Spinal cord (tissue), 10 donors: ENCODE measurements around the gene IMP4. TPM values are rescaled to one million over a fixed set of nuclear protein-coding genes. Genes with fewer than 3 reads are reported as not detected.
A peak's percentile ranks its signal among the peaks of the same experiment; 100 is the strongest.

Experiments
- DNase-seq, 6 donors: peaks; one replicate each; pipeline versions ENCODE4 v3.0.0 to v3.0.0-alpha.2; 2013 to 2015; ENCODE audit warnings: low spot score in 6 of 6, low read depth in 4 of 6
- H3K27ac ChIP-seq: one replicate; pipeline ENCODE4 v1.5.1; 2013; ENCODE audit warnings: low read depth, low read length, control low read depth
- H3K27me3 ChIP-seq: one replicate; pipeline ENCODE4 v1.6.1; 2013; ENCODE audit warnings: low read length; ENCODE audit not compliant: control insufficient read depth, insufficient read depth
- H3K36me3 ChIP-seq: one replicate; pipeline ENCODE4 v1.6.1; 2013; ENCODE audit warnings: low read length; ENCODE audit not compliant: control insufficient read depth, insufficient read depth
- H3K4me1 ChIP-seq: one replicate; pipeline ENCODE4 v1.6.1; 2013; ENCODE audit warnings: low read length; ENCODE audit not compliant: control insufficient read depth, insufficient read depth
- H3K4me3 ChIP-seq: one replicate; pipeline ENCODE4 v1.5.1; 2013; ENCODE audit warnings: low read depth, low read length, control low read depth
- H3K9me3 ChIP-seq: one replicate; pipeline ENCODE4 v1.6.1; 2013; ENCODE audit warnings: low read length; ENCODE audit not compliant: control insufficient read depth, insufficient read depth
- WGBS: methylation state at CpG from one replicate; pipeline ENCODE4 v1.1.5; 2013; ENCODE audit warnings: missing lambda C conversion rate; ENCODE audit not compliant: insufficient coverage; 5-methylcytosine and 5-hydroxymethylcytosine counted together
- polyA plus RNA-seq, 2 donors: library from polyadenylated mRNA; unstranded; fragments of 120-200 nt; gene quantifications; one replicate each; pipeline ENCODE4 v1.2.1, GENCODE V29; 2013; ENCODE audit not compliant: insufficient read length in 2 of 2
- total RNA-seq, 2 donors: library from RNA; depleted of rRNA in 1 of 2; stranded (reverse); fragments of 120-200 nt in 1 of 2; fragments of >200 nt in 1 of 2; gene quantifications; one replicate each; pipeline versions ENCODE4 v1.2.3 to v1.2.4, GENCODE V29; 2013 to 2014
- donor health status: healthy.

The IMP4 gene
- total and polyA plus RNA-seq, 4 donors: 46.7 to 55.1 (median 54.1) TPM

DNA sequence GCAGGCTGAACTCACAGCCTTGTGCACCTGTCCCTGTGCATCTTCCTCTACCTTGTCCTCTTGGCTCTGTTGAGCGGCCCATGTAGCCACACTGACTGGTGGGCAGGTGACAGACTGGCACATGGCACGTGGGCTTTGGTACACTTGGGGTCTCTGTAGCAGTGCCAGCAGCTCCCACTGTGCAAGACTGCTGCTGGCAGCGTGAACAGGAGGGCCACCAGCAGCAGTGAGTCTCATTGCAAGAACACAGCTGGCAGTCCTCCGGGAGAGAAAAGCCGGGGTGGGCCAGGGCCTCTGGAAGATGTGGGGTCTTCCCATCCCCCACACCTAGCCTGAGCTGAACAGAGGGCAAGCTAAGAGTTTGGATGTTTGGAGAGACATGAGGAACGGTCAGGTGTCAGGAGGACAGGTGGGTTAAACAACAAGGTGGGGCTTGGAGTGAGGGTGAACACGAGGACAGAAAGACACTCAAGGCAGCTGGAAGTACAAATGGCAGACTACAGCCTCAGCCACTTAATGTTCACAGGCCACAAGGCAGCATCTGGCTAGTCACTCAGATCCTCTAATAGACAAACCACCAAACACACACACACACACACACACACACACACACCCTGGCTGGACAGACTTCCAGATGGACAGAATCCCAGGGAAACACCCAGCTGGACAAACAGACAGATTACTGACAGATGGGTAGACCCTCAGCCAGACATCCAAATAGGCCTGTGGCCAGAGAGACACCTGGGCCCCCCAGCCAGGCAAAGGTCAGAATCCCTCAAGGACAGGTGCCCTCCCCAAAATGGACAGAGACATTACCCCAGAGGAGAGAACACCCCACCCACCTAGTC, 10.8 kb downstream of the IMP4 start:
- Histone ChIP-seq H3K4me1 (peaks cover 36% of the 10 kb centered on the region), H3K9me3 (no peaks in the 10 kb centered on the region), H3K27me3 (no peaks in the 10 kb centered on the region), H3K27ac (no peak overlapping the region), H3K36me3 (no peaks in the 10 kb centered on the region), H3K4me3 (no peak overlapping the region)
- 69% methylated on average over 4 of the region's 7 CpGs for WGBS
- no peak for DNase-seq

DNA sequence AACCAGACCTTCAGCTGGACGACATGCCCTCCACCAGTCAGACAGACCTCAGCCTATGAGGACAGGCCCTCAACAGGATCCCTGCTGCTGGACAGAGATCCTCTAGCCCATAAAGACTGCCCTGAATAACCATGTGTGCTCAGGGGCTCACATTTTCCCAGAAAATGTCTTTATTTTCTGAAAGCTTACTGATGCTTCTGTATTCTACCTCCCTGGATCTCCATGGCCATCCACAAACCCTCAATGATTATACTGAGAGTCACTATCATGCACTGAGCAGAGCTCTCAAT, 11.4 kb downstream of the IMP4 start:
- no peak overlapping the region for H3K4me3 ChIP-seq
- H3K27ac ChIP-seq: no peak overlapping the region
- DNase-seq: no peak
- H3K27me3 ChIP-seq: no peaks in the 10 kb centered on the region
- H3K36me3 ChIP-seq: peaks cover 5% of the 10 kb centered on the region
- WGBS: 63% methylated on average over 1 of the region's 1 CpG
- peaks cover 36% of the 10 kb centered on the region for H3K4me1 ChIP-seq
- no peaks in the 10 kb centered on the region for H3K9me3 ChIP-seq

DNA sequence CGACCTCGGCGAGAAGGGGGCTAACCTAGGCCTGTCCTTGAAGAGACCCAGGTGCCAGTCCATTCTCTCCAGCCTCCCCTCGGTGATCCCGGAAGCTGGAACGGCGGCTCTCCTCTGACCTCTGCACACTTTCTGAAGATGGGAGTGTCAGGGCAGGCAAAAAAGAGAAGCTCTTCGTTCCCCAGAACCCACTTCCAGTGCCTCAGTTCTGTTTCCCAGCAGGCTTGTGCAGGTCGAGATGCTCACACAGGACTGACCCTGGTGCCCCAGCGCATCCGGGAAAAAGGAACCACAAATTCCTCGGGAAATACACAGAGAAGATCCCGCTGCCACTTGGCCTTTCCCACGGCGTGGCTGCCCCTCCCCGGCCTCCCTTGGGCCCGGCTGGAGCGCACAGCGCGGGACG, 12.5 kb downstream of the IMP4 start:
- Histone ChIP-seq H3K4me3 (peak overlapping the region; percentile 55), H3K27ac (no peak overlapping the region), H3K36me3 (peaks cover 5% of the 10 kb centered on the region), H3K9me3 (no peaks in the 10 kb centered on the region), H3K27me3 (no peaks in the 10 kb centered on the region), H3K4me1 (peaks cover 36% of the 10 kb centered on the region)
- no peak for DNase-seq
- 9% methylated on average over 21 of the region's 21 CpGs for WGBS

DNA sequence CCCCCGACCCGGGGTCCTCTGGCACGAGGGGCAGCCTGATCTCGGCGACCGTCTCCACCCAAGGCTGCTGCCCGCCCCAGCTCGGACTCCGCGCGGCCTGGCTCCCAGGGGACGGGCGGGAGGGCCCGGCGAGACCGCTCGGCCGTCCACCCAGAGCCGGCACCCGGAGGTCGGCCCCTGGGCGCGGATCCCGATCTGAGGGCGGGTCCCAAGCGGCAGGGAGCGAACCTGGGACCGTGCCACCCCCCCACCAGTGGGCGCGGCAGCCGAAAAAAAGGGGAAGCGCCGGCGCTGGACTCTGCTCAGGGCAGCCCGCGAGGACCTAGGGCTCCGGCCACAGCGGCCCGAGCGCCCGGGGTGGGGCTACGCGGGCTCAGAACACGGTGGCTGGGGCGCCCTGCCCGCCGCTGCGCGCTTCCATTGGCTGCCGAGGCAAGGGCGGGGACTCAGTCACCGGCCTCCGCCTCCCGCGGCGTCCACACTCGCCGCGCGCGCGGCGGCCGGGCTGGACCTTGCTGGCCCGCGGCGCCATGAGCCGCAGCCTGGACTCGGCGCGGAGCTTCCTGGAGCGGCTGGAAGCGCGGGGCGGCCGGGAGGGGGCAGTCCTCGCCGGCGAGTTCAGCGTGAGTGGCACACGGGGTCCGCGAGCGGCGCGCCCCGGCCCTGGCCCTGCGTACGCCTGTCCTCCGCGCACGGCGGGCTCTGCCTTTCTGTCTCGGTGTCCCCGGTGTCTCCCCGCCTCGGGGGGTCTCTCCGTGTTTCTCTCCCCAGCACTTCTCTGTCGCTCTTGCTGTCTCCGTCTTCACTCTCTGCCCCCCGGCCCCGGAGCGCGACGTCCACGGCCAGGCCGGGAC, 13.1 kb downstream of the IMP4 start, which contains the start of gene PTPN18:
Gene PTPN18 (plus strand): TSS at position 479 of the 854 bp plus-strand sequence. CDS start 52 bp downstream, at position 531.
- Histone ChIP-seq H3K4me1 (peaks cover 36% of the 10 kb centered on the region), H3K4me3 (peak within 1 kb of the TSS; percentile 60), H3K36me3 (peaks cover 5% of the 10 kb centered on the region), H3K9me3 (no peaks in the 10 kb centered on the region), H3K27me3 (no peaks in the 10 kb centered on the region), H3K27ac (no peak within 1 kb of the TSS)
- DNase-seq: peak in 5 of 6 donors; percentile 69 to 94 (median 77)
- WGBS: under 1% methylated on average over 106 of the region's 107 CpGs

DNA sequence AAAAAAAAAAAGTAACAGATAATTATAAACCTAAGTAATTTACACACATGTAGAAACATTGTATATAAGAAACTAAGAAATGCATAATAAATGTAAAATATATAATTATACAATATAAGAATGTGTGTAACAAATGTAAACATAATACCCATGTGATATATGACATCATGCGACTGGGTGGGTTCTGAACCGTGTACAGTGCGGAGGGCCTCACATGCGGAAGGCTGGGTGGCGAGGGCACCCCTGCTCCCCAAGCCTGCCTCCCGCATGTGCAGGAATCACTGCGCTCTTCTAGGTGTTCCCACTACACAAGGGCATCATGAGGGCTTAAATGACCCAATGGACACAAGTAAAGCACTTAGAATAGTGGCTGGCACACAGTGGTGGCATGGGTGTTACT, 15.2 kb downstream of the IMP4 start:
- no peak overlapping the region for H3K27ac ChIP-seq
- 97% methylated on average over 7 of the region's 7 CpGs for WGBS
- H3K4me3 ChIP-seq: no peak overlapping the region
- peaks cover 5% of the 10 kb centered on the region for H3K36me3 ChIP-seq
- H3K9me3 ChIP-seq: no peaks in the 10 kb centered on the region
- no peaks in the 10 kb centered on the region for H3K27me3 ChIP-seq
- H3K4me1 ChIP-seq: peaks cover 27% of the 10 kb centered on the region
- DNase-seq: no peak

DNA sequence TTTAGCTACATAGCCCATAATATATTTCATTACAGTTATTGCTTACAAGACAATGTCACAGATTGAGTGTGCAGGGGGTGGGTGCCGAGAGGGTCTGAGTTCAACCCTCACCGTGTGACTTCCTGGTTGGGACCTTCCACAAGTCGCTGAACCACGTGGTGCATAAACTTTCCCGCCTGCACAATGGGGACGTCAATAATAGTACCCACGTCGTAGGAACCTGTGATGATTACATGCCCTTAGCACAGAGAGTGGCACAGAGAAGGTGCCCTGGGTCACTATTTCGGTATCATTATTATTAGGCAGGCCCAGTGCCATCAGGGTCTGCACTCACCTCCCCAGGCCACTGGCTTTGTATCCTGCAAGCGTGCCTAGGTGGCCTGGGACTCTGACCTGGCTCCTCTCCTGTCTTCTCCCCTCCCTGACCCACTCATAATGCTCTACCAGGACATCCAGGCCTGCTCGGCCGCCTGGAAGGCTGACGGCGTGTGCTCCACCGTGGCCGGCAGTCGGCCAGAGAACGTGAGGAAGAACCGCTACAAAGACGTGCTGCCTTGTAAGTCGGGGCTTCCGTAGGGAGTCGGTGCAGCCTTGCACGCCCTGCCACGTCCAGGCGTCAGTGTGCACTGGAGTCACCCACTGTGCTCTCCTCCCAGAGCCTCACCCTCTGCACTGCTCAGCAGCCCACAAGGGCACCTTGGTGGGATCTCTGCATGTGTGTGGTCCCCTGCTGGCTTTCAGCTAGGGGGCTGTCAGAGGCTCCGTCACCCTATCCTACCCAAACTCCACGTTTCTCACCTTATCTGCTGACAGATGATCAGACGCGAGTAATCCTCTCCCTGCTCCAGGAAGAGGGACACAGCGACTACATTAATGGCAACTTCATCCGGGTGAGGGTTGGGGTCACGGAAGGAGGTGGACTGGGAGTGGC, 16.0 kb downstream of the IMP4 start:
- no peaks in the 10 kb centered on the region for H3K27me3 ChIP-seq
- no peaks in the 10 kb centered on the region for H3K9me3 ChIP-seq
- no peak overlapping the region for H3K27ac ChIP-seq
- H3K4me3 ChIP-seq: no peak overlapping the region
- 93% methylated on average over 32 of the region's 33 CpGs for WGBS
- no peak for DNase-seq
- H3K36me3 ChIP-seq: peaks cover 5% of the 10 kb centered on the region
- H3K4me1 ChIP-seq: peaks cover 20% of the 10 kb centered on the region

DNA sequence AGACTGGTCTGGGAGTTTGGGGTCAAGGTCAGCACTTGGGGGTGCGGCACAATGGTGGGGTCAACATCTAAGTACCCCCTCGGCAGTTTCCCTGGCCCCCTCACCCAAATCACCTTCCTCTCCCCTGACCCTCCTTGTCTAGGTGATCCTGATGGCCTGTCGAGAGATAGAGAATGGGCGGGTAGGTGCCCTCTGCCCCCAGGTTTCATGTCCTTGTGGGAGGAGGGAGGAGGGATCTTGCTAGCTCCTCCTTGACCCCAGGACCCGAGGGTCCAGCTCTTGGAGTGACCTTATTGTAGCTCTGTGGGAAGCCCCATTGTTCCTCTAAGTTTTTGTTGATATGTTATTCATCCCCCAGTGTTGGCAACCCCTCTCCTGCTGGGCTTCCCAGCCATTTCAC, 16.8 kb downstream of the IMP4 start:
- Histone ChIP-seq H3K9me3 (no peaks in the 10 kb centered on the region), H3K4me3 (no peak overlapping the region), H3K27ac (no peak overlapping the region), H3K4me1 (peaks cover 15% of the 10 kb centered on the region), H3K36me3 (peaks cover 5% of the 10 kb centered on the region), H3K27me3 (no peaks in the 10 kb centered on the region)
- WGBS: no CpG with 5 or more reads among the region's 5 CpGs
- no peak for DNase-seq

DNA sequence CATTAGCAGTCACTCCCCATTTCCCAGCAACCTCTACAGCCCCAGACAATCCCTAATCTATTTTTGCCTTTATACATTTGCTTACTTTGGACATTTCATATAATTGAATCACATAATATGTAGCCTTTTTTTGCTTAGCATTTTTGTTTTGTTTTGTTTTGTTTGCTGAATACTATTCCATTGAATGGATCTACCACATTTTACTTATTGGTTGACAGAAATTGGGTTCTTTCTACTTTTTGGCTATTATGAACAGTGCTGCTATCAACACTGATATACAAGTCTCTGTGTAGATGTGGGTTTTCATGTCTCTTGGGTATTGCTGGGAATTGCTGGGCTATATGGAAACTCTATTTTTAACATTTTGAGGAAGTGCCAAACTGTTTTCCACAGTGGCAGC, 20.8 kb downstream of the IMP4 start:
- no peaks in the 10 kb centered on the region for H3K4me1 ChIP-seq
- H3K27me3 ChIP-seq: no peaks in the 10 kb centered on the region
- no peak overlapping the region for H3K4me3 ChIP-seq
- no peak for DNase-seq
- H3K36me3 ChIP-seq: peaks cover 5% of the 10 kb centered on the region
- H3K9me3 ChIP-seq: no peaks in the 10 kb centered on the region
- H3K27ac ChIP-seq: no peak overlapping the region

DNA sequence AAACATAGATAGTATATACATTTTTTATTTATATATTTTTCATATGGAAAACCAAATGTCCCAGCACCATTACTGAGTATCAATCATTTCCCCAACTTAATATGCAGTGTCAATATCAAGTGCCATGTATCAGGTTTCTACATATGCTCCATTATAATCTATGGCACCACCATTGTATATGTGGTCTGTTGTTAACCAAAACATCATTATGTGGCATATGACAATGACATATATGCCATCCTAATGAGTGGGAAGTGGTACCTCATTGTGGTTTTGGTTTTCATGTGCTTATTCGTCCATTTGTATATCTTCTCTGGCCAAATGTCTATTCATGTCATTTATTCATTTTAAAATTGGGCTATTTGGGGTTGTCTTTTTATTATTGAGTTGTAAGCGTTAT, 22.4 kb downstream of the IMP4 start:
- Histone ChIP-seq H3K4me3 (no peak overlapping the region), H3K4me1 (no peaks in the 10 kb centered on the region), H3K36me3 (no peaks in the 10 kb centered on the region), H3K27me3 (no peaks in the 10 kb centered on the region), H3K27ac (no peak overlapping the region), H3K9me3 (no peaks in the 10 kb centered on the region)
- no CpG with 5 or more reads among the region's 2 CpGs for WGBS
- DNase-seq: no peak
